GM12878 (cell line): Measurements from ENCODE around the gene NDRG2.

Experiments
- CBX3 ChIP-seq: fragments of 200-600 bp; sonication (generic); IDR thresholded peaks from 2 replicates; pipeline ENCODE4 v1.6.1; 2016; ENCODE audit warnings: low read depth, borderline replicate concordance
- CTCF ChIP-seq, 3 experiments: IDR thresholded peaks in 2 of 3; conservative IDR thresholded peaks in 1 of 3; 2 replicates each; pipeline ENCODE4 v1.5.1; 2011; ENCODE audit warnings: low read depth in 3 of 3, low read length in 3 of 3, mild to moderate bottlenecking in 3 of 3, control low read depth in 2 of 3, moderate library complexity in 2 of 3, inconsistent platforms in 1 of 3, mixed read lengths in 1 of 3; ENCODE audit not compliant: control insufficient read depth in 2 of 3, insufficient read depth in 1 of 3; ENCODE audit errors: extremely low read depth in 1 of 3
- GATAD2B ChIP-seq: fragments of 450-650 bp; conservative IDR thresholded peaks from 2 replicates; pipeline ENCODE4 v1.6.1; 2017; ENCODE audit warnings: low read depth, mild to moderate bottlenecking, moderate library complexity
- NFIC ChIP-seq: IDR thresholded peaks from 2 replicates; pipeline ENCODE4 v1.6.1; 2012; ENCODE audit warnings: low read depth, mild to moderate bottlenecking, inconsistent platforms, low read length, moderate library complexity
- POLR2A ChIP-seq: IDR thresholded peaks from 2 replicates; pipeline ENCODE4 v1.6.1; 2011; ENCODE audit warnings: low read depth, mild to moderate bottlenecking, low read length
- POLR2AphosphoS5 ChIP-seq: IDR thresholded peaks from 2 replicates; pipeline ENCODE4 v1.6.1; 2011; ENCODE audit warnings: mild to moderate bottlenecking, low read length, inconsistent platforms
- YY1 ChIP-seq: IDR thresholded peaks from 2 replicates; pipeline ENCODE4 v1.6.1; 2011; ENCODE audit warnings: low read depth, mild to moderate bottlenecking, low read length
- ZNF274 ChIP-seq: IDR thresholded peaks from one replicate; pipeline ENCODE4 v1.8.0; 2011; ENCODE audit not compliant: insufficient read length, insufficient read depth

- TF ChIP-seq POLR2AphosphoS5: no peak
- TF ChIP-seq GATAD2B: no peak
- no peak for TF ChIP-seq CTCF (IDR thresholded peaks at IDR 0.05 in 2 of 3, conservative IDR thresholded peaks at IDR 0.05 in 1 of 3; ENCODE audit: control insufficient read depth in 2 of 3, extremely low read depth in 1 of 3, insufficient read depth in 1 of 3, low read depth in 3 of 3, low read length in 3 of 3)
- TF ChIP-seq ZNF274: no peak
- TF ChIP-seq NFIC: no peak
- TF ChIP-seq POLR2A: no peak
- no peak for TF ChIP-seq CBX3
- no peak for TF ChIP-seq YY1
Measured at GRCh38 chr14:21054768-21055145, 29.9 kb upstream of the NDRG2 start.
